GM19438 (cell line): ENCODE data around the gene ATG9B.
"Not testable (repeated sequence)": the region's sequence is repeated elsewhere in the genome, so short reads cannot be mapped to it uniquely, and the experiment has no call there.

ENCODE experiments used
- ATAC-seq: cut with Tn5 transposase; IDR thresholded peaks from one replicate; pipeline ENCODE4 v1.9.1; 2021; ENCODE audit warnings: low read depth; ENCODE audit not compliant: unreplicated experiment

Gene ATG9B

GRCh38 chr7:151059367-151060112 is 35.2 kb upstream of the ATG9B start, which contains the start of gene SLC4A2:
SLC4A2 (plus strand) TSS chr7:151059589; CDS start chr7:151061988, 2,399 bp downstream.
- peak; percentile 26 for ATAC-seq

- no peak for ATAC-seq
These were observed 34.6 kb upstream of the ATG9B start for GRCh38 chr7:151058781-151059366.

GRCh38 chr7:151057989-151058780 is 33.9 kb upstream of the ATG9B start:
- ATAC-seq, result peak; percentile 82

GRCh38 chr7:151057506-151057988 is 33.3 kb upstream of the ATG9B start, which contains the start of gene CDK5:
CDK5 (minus strand) TSS chr7:151057897; CDS start chr7:151057848, 49 bp downstream.
- peak; percentile 11 for ATAC-seq

GRCh38 chr7:151056666-151057505 is 32.6 kb upstream of the ATG9B start:
- ATAC-seq, result no peak

- ATAC-seq, result no peak
These were observed 32.0 kb upstream of the ATG9B start for GRCh38 chr7:151056283-151056665.

GRCh38 chr7:151053751-151054150 is 29.5 kb upstream of the ATG9B start:
- no peak for ATAC-seq

- ATAC-seq, result no peak
These were observed 28.8 kb upstream of the ATG9B start for GRCh38 chr7:151053096-151053495.

GRCh38 chr7:151051108-151051507 is 26.8 kb upstream of the ATG9B start:
- ATAC-seq, result no peak

GRCh38 chr7:151048911-151049463 is 24.7 kb upstream of the ATG9B start:
- ATAC-seq, result no peak

GRCh38 chr7:151047976-151048815 is 23.9 kb upstream of the ATG9B start, which contains the start of gene ASIC3:
ASIC3 (plus strand) TSS chr7:151048531; CDS start chr7:151048886, 355 bp downstream.
- no peak for ATAC-seq

- no peak for ATAC-seq
These were observed 22.6 kb upstream of the ATG9B start for GRCh38 chr7:151046603-151047573.

- no peak for ATAC-seq
These were observed 21.7 kb upstream of the ATG9B start for GRCh38 chr7:151045967-151046366.

- no peak for ATAC-seq
These were observed 21.0 kb upstream of the ATG9B start for GRCh38 chr7:151045262-151045661.

- no peak for ATAC-seq
These were observed 19.7 kb upstream of the ATG9B start for GRCh38 chr7:151043959-151044358.

GRCh38 chr7:151043449-151043848 is 19.2 kb upstream of the ATG9B start:
- not testable (repeated sequence) for ATAC-seq

- no peak for ATAC-seq
These were observed 16.5 kb upstream of the ATG9B start for GRCh38 chr7:151040616-151041375.
